ENCODE data around the gene RHBDL1.

RHBDL1 gene

GRCh38 chr16:657487-657886 is 18.0 kb upstream of the RHBDL1 start:
- no peak for DNase-seq (ENCODE audit: low read depth)

GRCh38 chr16:658679-659571 is 16.5 kb upstream of the RHBDL1 start:
- no peak for DNase-seq (ENCODE audit: low read depth)

- no peak for DNase-seq (ENCODE audit: low read depth)
Observed at GRCh38 chr16:659618-660017, 15.9 kb upstream of the RHBDL1 start.

GRCh38 chr16:660132-660458 is 15.4 kb upstream of the RHBDL1 start:
- DNase-seq (ENCODE audit: low read depth) = no peak

GRCh38 chr16:660459-661183 is 14.8 kb upstream of the RHBDL1 start:
- DNase-seq (ENCODE audit: low read depth) = peak; percentile 87

GRCh38 chr16:661184-661821 is 14.2 kb upstream of the RHBDL1 start:
- no peak for DNase-seq (ENCODE audit: low read depth)

GRCh38 chr16:662095-662494 is 13.4 kb upstream of the RHBDL1 start:
- no peak for DNase-seq (ENCODE audit: low read depth)

GRCh38 chr16:662597-662996 is 12.9 kb upstream of the RHBDL1 start:
- no peak for DNase-seq (ENCODE audit: low read depth)

GRCh38 chr16:666572-666971 is 8.9 kb upstream of the RHBDL1 start:
- DNase-seq (ENCODE audit: low read depth) = no peak

- DNase-seq (ENCODE audit: low read depth) = no peak
Observed at GRCh38 chr16:667113-667779, 8.2 kb upstream of the RHBDL1 start.

- DNase-seq (ENCODE audit: low read depth) = peak; percentile 90
Observed at GRCh38 chr16:667780-668518, 7.5 kb upstream of the RHBDL1 start, which contains the start of gene RHOT2. TSS of gene RHOT2 (plus strand) at chr16:668132. CDS start at chr16:668200, 68 bp downstream.

- DNase-seq (ENCODE audit: low read depth) = peak; percentile 17
Observed at GRCh38 chr16:668519-669171, 6.8 kb upstream of the RHBDL1 start.

GRCh38 chr16:669666-670065 is 5.8 kb upstream of the RHBDL1 start:
- no peak for DNase-seq (ENCODE audit: low read depth)

GRCh38 chr16:670485-671352 is 4.8 kb upstream of the RHBDL1 start:
- no peak for DNase-seq (ENCODE audit: low read depth)

GRCh38 chr16:671353-672131 is 3.9 kb upstream of the RHBDL1 start:
- DNase-seq (ENCODE audit: low read depth) = no peak

GRCh38 chr16:672371-672770 is 3.1 kb upstream of the RHBDL1 start:
- no peak for DNase-seq (ENCODE audit: low read depth)

- no peak for DNase-seq (ENCODE audit: low read depth)
Observed at GRCh38 chr16:672851-673250, 2.6 kb upstream of the RHBDL1 start.

GRCh38 chr16:673399-673991 is 2.0 kb upstream of the RHBDL1 start:
- DNase-seq (ENCODE audit: low read depth) = no peak
